GM18517 (cell line): ENCODE measurements around the gene EXPH5.
A peak's percentile ranks its signal among the peaks of the same experiment; 100 is the strongest.

ENCODE experiments used
- ATAC-seq: cut with Tn5 transposase; IDR thresholded peaks from one replicate; pipeline ENCODE4 v1.9.1; 2021; ENCODE audit warnings: mild to moderate bottlenecking, moderate library complexity; ENCODE audit not compliant: unreplicated experiment

EXPH5 gene

DNA sequence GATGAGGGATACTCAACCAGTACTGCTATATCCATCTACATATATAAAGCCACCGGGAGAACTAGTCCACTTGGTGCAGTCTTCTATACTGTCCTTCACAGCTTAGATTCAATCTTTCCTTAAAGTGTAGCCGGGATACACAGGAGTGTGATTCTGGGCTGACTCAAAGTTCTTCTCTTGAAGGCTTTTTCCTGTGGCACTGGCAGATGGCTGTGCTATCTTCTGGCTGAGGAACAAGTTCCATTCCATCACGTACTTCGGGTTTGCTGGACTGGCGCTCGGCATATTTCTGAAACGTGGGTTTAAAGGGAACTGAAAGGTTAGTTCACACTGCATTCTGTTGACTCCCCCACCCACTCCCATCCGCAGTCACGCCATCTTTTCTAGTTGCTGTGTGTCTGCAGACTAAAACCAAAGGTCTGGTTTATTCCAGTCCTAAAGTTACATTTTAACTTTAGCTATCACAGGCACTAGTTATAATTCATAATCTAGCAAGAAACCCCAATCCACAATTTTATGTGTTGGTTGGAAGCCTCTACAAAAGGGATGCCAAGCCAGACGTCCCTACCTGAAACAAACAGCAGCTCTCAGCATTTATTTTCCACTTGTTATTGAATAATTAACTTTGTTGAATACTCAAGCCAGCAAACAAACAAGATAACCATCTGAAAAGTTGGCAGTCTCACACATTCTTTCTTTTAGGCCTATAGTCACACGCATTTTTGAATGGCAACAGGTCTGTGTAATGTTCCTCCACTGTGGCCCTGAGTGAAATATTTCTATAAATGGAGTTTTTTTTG lies 118.7 kb downstream of the EXPH5 start:
- ATAC-seq: no peak

- ATAC-seq: no peak
Observed at GRCh38 chr11:108472681-108473080, 120.9 kb downstream of the EXPH5 start.

DNA sequence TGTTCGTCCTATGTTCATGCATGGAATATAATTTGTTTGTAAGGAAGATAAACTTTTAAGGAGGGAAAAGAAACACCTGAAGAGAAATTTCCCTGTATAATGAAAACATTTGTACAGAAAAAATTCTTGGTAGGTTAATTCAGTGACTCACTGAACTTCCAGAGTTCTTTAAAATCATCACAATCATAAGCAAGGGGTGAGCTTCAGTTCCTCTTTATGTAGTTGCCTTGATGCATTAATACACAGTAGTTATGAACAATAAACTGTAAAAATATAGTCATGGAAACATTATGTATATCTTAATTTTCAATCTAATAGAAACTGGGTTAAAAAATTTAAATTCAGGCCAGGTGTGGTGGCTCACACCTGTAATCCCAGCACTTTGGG lies 125.1 kb downstream of the EXPH5 start:
- ATAC-seq: no peak

- peak; percentile 99 for ATAC-seq
Observed at GRCh38 chr11:108467091-108467823, 126.3 kb downstream of the EXPH5 start, which contains the start of gene C11orf65. Gene C11orf65 (minus strand): TSS chr11:108467529. CDS start chr11:108461559, 5,970 bp downstream.

GRCh38 chr11:108466405-108466804 lies 127.2 kb downstream of the EXPH5 start:
- no peak for ATAC-seq
